Measurements from ENCODE around the gene GINS3.

Gene GINS3

DNA sequence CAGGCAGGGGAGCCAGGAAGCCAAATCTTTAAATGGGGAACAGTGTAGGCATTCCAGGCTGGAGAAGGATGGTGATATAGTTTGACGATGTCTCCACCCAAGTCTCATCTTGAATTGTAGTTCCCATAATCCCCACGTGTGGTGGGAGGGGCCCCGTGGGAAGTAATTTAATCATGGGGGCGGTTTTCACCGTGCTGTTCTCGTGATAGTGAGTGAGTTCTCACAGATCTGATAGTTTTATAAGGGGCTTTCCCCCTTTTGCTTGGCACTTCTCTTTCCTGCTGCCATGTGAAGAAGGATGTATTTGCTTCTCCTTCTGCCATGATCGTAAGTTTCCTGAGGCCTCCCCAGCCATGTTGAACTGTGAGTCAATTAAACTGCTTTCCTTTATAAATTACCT is 28.8 kb downstream of the GINS3 start:
- Histone ChIP-seq H2AFZ (ENCODE audit: low read depth, low read length) (no peak overlapping the region), H3K36me3 (ENCODE audit: insufficient read depth, low read length) (no peaks in the 10 kb centered on the region), H4K20me1 (ENCODE audit: insufficient read depth, low read length) (no peaks in the 10 kb centered on the region), H3K27me3 (ENCODE audit: insufficient read depth, low read length, poor library complexity) (no peaks in the 10 kb centered on the region), H3K4me2 (ENCODE audit: insufficient read depth, low read length) (no peak overlapping the region), H3K9me3 (ENCODE audit: insufficient read depth, low read length, severe bottlenecking) (no peaks in the 10 kb centered on the region), H3K4me3 (ENCODE audit: low read depth in 1 of 2, low read length in 2 of 2) (no peak overlapping the region), H3K27ac (ENCODE audit: low read length) (no peak overlapping the region), H3K79me2 (ENCODE audit: insufficient read depth, low read length) (no peaks in the 10 kb centered on the region), H3K9ac (ENCODE audit: low read depth, low read length) (no peak overlapping the region), H3K4me1 (ENCODE audit: insufficient read depth, low read length) (peaks cover 35% of the 10 kb centered on the region)
- DNase-seq = no peak
- TF ChIP-seq EZH2 (IDR thresholded peaks at IDR 0.05; ENCODE audit: borderline replicate concordance, low read depth, low read length, severe bottlenecking) = no peak
- TF ChIP-seq, protein P1, sequence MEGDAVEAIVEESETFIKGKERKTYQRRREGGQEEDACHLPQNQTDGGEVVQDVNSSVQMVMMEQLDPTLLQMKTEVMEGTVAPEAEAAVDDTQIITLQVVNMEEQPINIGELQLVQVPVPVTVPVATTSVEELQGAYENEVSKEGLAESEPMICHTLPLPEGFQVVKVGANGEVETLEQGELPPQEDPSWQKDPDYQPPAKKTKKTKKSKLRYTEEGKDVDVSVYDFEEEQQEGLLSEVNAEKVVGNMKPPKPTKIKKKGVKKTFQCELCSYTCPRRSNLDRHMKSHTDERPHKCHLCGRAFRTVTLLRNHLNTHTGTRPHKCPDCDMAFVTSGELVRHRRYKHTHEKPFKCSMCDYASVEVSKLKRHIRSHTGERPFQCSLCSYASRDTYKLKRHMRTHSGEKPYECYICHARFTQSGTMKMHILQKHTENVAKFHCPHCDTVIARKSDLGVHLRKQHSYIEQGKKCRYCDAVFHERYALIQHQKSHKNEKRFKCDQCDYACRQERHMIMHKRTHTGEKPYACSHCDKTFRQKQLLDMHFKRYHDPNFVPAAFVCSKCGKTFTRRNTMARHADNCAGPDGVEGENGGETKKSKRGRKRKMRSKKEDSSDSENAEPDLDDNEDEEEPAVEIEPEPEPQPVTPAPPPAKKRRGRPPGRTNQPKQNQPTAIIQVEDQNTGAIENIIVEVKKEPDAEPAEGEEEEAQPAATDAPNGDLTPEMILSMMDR (IDR thresholded peaks at IDR 0.05; ENCODE audit: borderline replicate concordance, extremely low read depth, low read length, poor library complexity, severe bottlenecking) = no peak
- no peak for ATAC-seq (ENCODE audit: insufficient read depth, low read depth)

DNA sequence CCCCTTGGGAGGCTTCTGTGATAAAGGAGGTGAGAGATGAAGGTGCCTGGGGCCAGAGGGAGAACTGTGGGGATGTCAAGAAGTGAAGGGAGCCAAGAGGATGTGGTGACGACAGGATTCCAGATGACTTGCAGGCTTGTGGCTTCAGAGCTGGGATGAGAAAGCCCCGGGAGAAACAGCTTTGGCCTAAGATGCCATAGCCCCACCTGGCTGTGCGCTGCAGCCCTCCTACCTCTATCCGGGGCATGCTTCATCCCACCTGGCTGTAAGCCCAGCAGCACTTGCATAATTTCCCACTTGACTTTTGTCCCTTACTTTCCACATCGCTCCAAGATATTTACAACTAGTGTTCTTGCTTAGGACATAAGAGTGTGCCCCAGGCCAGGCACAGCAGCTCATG is 29.3 kb downstream of the GINS3 start:
- no peak for ATAC-seq (ENCODE audit: insufficient read depth, low read depth)
- no peaks in the 10 kb centered on the region for H3K9me3 ChIP-seq (ENCODE audit: insufficient read depth, low read length, severe bottlenecking)
- H3K36me3 ChIP-seq (ENCODE audit: insufficient read depth, low read length) = no peaks in the 10 kb centered on the region
- no peak for TF ChIP-seq EZH2 (IDR thresholded peaks at IDR 0.05; ENCODE audit: borderline replicate concordance, low read depth, low read length, severe bottlenecking)
- TF ChIP-seq, protein P1 (IDR thresholded peaks at IDR 0.05; ENCODE audit: borderline replicate concordance, extremely low read depth, low read length, poor library complexity, severe bottlenecking) = no peak
- H2AFZ ChIP-seq (ENCODE audit: low read depth, low read length) = no peak overlapping the region
- no peak overlapping the region for H3K9ac ChIP-seq (ENCODE audit: low read depth, low read length)
- H3K4me3 ChIP-seq (ENCODE audit: low read depth in 1 of 2, low read length in 2 of 2) = no peak overlapping the region
- peaks cover 39% of the 10 kb centered on the region for H3K4me1 ChIP-seq (ENCODE audit: insufficient read depth, low read length)
- H3K4me2 ChIP-seq (ENCODE audit: insufficient read depth, low read length) = no peak overlapping the region
- no peak overlapping the region for H3K27ac ChIP-seq (ENCODE audit: low read length)
- H3K79me2 ChIP-seq (ENCODE audit: insufficient read depth, low read length) = no peaks in the 10 kb centered on the region
- DNase-seq = no peak
- H3K27me3 ChIP-seq (ENCODE audit: insufficient read depth, low read length, poor library complexity) = no peaks in the 10 kb centered on the region
- H4K20me1 ChIP-seq (ENCODE audit: insufficient read depth, low read length) = no peaks in the 10 kb centered on the region

DNA sequence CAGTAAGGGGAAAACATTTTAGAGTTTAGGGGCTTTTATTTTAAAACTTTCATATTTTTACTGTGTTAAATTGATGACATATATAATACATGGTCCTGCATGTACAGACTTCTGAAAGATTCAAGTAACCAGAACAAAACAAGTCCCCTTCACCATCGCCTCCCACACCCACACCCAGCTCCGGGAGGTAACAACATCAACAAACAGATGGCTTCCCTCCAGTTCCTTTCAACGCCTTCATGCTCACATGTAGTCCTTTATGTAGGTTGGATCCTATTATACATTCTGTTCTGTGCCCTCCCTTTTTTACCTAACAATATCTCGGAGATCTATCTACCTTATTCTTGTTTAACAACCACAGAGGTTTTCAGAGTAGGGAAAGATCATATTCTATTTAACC is 30.5 kb downstream of the GINS3 start:
- Histone ChIP-seq H3K9me3 (ENCODE audit: insufficient read depth, low read length, severe bottlenecking) (no peaks in the 10 kb centered on the region), H3K9ac (ENCODE audit: low read depth, low read length) (no peak overlapping the region), H3K27ac (ENCODE audit: low read length) (no peak overlapping the region), H2AFZ (ENCODE audit: low read depth, low read length) (no peak overlapping the region), H3K4me1 (ENCODE audit: insufficient read depth, low read length) (peaks cover 49% of the 10 kb centered on the region), H4K20me1 (ENCODE audit: insufficient read depth, low read length) (no peaks in the 10 kb centered on the region), H3K4me3 (ENCODE audit: low read depth in 1 of 2, low read length in 2 of 2) (no peak overlapping the region), H3K36me3 (ENCODE audit: insufficient read depth, low read length) (no peaks in the 10 kb centered on the region), H3K27me3 (ENCODE audit: insufficient read depth, low read length, poor library complexity) (no peaks in the 10 kb centered on the region), H3K79me2 (ENCODE audit: insufficient read depth, low read length) (no peaks in the 10 kb centered on the region), H3K4me2 (ENCODE audit: insufficient read depth, low read length) (no peak overlapping the region)
- ATAC-seq (ENCODE audit: insufficient read depth, low read depth) (no peak), DNase-seq (no peak)
- TF ChIP-seq EZH2 (IDR thresholded peaks at IDR 0.05; ENCODE audit: borderline replicate concordance, low read depth, low read length, severe bottlenecking) = no peak
- TF ChIP-seq, protein P1 (IDR thresholded peaks at IDR 0.05; ENCODE audit: borderline replicate concordance, extremely low read depth, low read length, poor library complexity, severe bottlenecking) = no peak

DNA sequence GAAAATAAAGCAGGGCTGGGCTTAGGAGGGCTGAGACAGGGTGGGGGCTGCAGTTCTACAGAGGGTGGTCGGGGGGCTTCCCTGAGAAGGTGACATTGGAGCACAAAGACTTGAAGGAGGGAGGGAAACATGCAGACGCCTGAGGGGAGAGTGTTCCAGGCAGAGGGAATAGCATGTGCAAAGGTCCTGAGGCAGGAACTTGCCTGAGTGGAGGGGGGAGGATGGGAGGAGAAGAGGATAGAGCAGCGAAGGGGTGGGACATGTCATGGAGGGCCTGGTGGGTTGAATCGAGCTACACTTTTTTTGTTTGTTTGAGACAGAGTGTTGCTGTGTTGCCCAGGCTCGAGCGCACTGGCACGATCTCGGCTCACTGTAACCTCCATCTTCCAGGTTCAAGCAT is 33.0 kb downstream of the GINS3 start:
- Histone ChIP-seq H3K27me3 (ENCODE audit: insufficient read depth, low read length, poor library complexity) (no peaks in the 10 kb centered on the region), H2AFZ (ENCODE audit: low read depth, low read length) (no peak overlapping the region), H3K36me3 (ENCODE audit: insufficient read depth, low read length) (no peaks in the 10 kb centered on the region), H3K4me1 (ENCODE audit: insufficient read depth, low read length) (peaks cover 28% of the 10 kb centered on the region), H3K4me3 (ENCODE audit: low read depth in 1 of 2, low read length in 2 of 2) (peak overlapping the region in 1 of 2 experiments; percentile 29; a peak in 2 of 4 replicates), H3K9ac (ENCODE audit: low read depth, low read length) (peak overlapping the region; percentile 31), H3K4me2 (ENCODE audit: insufficient read depth, low read length) (peak overlapping the region; percentile 53), H3K9me3 (ENCODE audit: insufficient read depth, low read length, severe bottlenecking) (no peaks in the 10 kb centered on the region), H4K20me1 (ENCODE audit: insufficient read depth, low read length) (no peaks in the 10 kb centered on the region), H3K79me2 (ENCODE audit: insufficient read depth, low read length) (no peaks in the 10 kb centered on the region), H3K27ac (ENCODE audit: low read length) (peak overlapping the region; percentile 90)
- ATAC-seq (ENCODE audit: insufficient read depth, low read depth) (no peak), DNase-seq (peak; percentile 30)
- TF ChIP-seq EZH2 (IDR thresholded peaks at IDR 0.05; ENCODE audit: borderline replicate concordance, low read depth, low read length, severe bottlenecking) = no peak
- TF ChIP-seq, protein P1 (IDR thresholded peaks at IDR 0.05; ENCODE audit: borderline replicate concordance, extremely low read depth, low read length, poor library complexity, severe bottlenecking) = no peak
